Fibroblast of villous mesenchyme (primary cell): ENCODE data around the gene CD101. TPM values are rescaled to one million over a fixed set of nuclear protein-coding genes. Genes with fewer than 3 reads are reported as not detected.

ENCODE experiments used
- DNase-seq: peaks from one replicate; pipeline ENCODE4 v3.0.0-alpha.2; 2010; ENCODE audit warnings: low read depth
- H3K4me3 ChIP-seq: 2 replicates; pipeline ENCODE4 v1.5.1; 2011; ENCODE audit warnings: low read depth, mild to moderate bottlenecking, low read length
- CTCF ChIP-seq: IDR thresholded peaks from 2 replicates; pipeline ENCODE4 v1.5.1; 2012; ENCODE audit warnings: low read depth, mild to moderate bottlenecking, low read length; ENCODE audit not compliant: insufficient read depth
- total RNA-seq: library from RNA; depleted of rRNA; stranded (reverse); fragments of >200 nt; gene quantifications from 2 replicates; pipeline ENCODE4 v1.2.3, GENCODE V29; 2012

The CD101 gene
- total RNA-seq = under 0.01 TPM in 2 replicates

- no peak for TF ChIP-seq CTCF
- no peak within 1 kb of the TSS for H3K4me3 ChIP-seq
- no peak for DNase-seq
These were observed at the start of gene CD101 for GRCh38 chr1:117001254-117001927. TSS of gene CD101 (plus strand) at chr1:117001760. CDS start at chr1:117001818, 58 bp downstream.

GRCh38 chr1:116952738-116953275 lies 48.8 kb upstream of the CD101 start:
- no peak for DNase-seq
- TF ChIP-seq CTCF = no peak
- no peak overlapping the region for H3K4me3 ChIP-seq

- no peak overlapping the region for H3K4me3 ChIP-seq
- no peak for TF ChIP-seq CTCF
- no peak for DNase-seq
These were observed 47.1 kb upstream of the CD101 start for GRCh38 chr1:116954440-116954839.

- no peak for DNase-seq
- no peak overlapping the region for H3K4me3 ChIP-seq
- TF ChIP-seq CTCF = no peak
These were observed 45.2 kb upstream of the CD101 start for GRCh38 chr1:116956378-116956777.

GRCh38 chr1:116957646-116958045 lies 43.9 kb upstream of the CD101 start:
- no peak for DNase-seq
- no peak overlapping the region for H3K4me3 ChIP-seq
- TF ChIP-seq CTCF = no peak

GRCh38 chr1:116958110-116958509 lies 43.5 kb upstream of the CD101 start:
- no peak overlapping the region for H3K4me3 ChIP-seq
- no peak for TF ChIP-seq CTCF

GRCh38 chr1:116958977-116959376 lies 42.6 kb upstream of the CD101 start:
- no peak for TF ChIP-seq CTCF
- H3K4me3 ChIP-seq = no peak overlapping the region
- no peak for DNase-seq

More at GRCh38 chr1:116958110-116958509, 43.5 kb upstream of the CD101 start:
- DNase-seq = no peak
